Adrenal gland (tissue), 12 donors: Measurements from ENCODE around the gene WWOX. TPM values are rescaled to one million over a fixed set of nuclear protein-coding genes. Genes with fewer than 3 reads are reported as not detected.

Experiments
- DNase-seq, 7 donors: peaks; one replicate each; pipeline ENCODE4 v3.0.0-alpha.2; 2019 to 2020
- H3K27ac ChIP-seq, 5 donors: fragments of 200-600 bp; sonication (generic) in 4 of 5; 1 replicate in 3 of 5; 2 replicates in 2 of 5; pipeline versions ENCODE4 v1.5.1 to v1.8.0; 2016 to 2020; ENCODE audit warnings: mild to moderate bottlenecking in 1 of 5
- H3K27me3 ChIP-seq: fragments of 200-600 bp; 2 replicates; pipeline ENCODE4 v1.8.0; 2021
- H3K36me3 ChIP-seq, 2 donors: fragments of 200-600 bp; replicated peaks in 1 of 2; 1 replicate in 1 of 2; 2 replicates in 1 of 2; pipeline versions ENCODE4 v1.5.1 to v1.8.0; 2018 to 2022
- H3K4me1 ChIP-seq, 2 donors: fragments of 200-600 bp; replicated peaks in 1 of 2; 1 replicate in 1 of 2; 2 replicates in 1 of 2; pipeline versions ENCODE4 v1.5.1 to v1.8.0; 2018 to 2021
- H3K4me3 ChIP-seq, 4 donors: fragments of 200-600 bp; sonication (generic) in 3 of 4; one replicate each; pipeline ENCODE4 v1.5.1; 2016 to 2018
- H3K9me3 ChIP-seq, 3 donors: fragments of 200-600 bp; sonication (generic) in 1 of 3; replicated peaks in 1 of 3; 1 replicate in 2 of 3; 2 replicates in 1 of 3; pipeline versions ENCODE4 v1.5.1 to v1.8.0; 2016 to 2021
- POLR2A ChIP-seq, 2 donors: fragments of 450-650 bp; IDR thresholded peaks; one replicate each; pipeline ENCODE4 v1.6.1; 2017; ENCODE audit warnings: antibody characterized with exemption in 2 of 2, mild to moderate bottlenecking in 2 of 2, moderate library complexity in 1 of 2
- WGBS, 4 donors: extraction: QIAGEN DNeasy Blood & Tissue Kit in 2 of 4; methylation state at CpG; one replicate each; pipeline versions ENCODE4 v1.1.5 to v1.1.7; 2013 to 2017; 5-methylcytosine and 5-hydroxymethylcytosine counted together
- intact Hi-C, 2 donors: fragments of 100-400 bp; cut with DNase I; formaldehyde crosslinking; loops; one replicate each; pipeline versions ENCODE4 v1.14.1 to v1.15.0; 2022 to 2023
- polyA plus RNA-seq, 3 donors: library from polyadenylated mRNA; stranded (reverse); fragments of 200-250 nt in 2 of 3; fragments of 350-450 nt in 1 of 3; fragmentation: Illumina TruSeq in 1 of 3; extraction: RNeasy Lipid Tissue Mini Kit (QIAGEN cat#74804) in 1 of 3; gene quantifications; one replicate each; pipeline ENCODE4 v1.2.3, GENCODE V29; 2013 to 2014
- total RNA-seq, 9 donors: library from RNA; depleted of rRNA in 4 of 9; stranded (reverse); fragments of >200 nt in 4 of 9; fragments of 120-200 nt in 1 of 9; fragmentation: NEBNext Ultra II Directional in 1 of 9; extraction: Animal tissue kit (Norgen Biotek cat#: 25700) in 1 of 9; gene quantifications; one replicate each; pipeline versions ENCODE4 v1.1.0 to v1.2.4, GENCODE V29; 2013 to 2023
- TF ChIP-seq, protein P1 (sequence below), 6 experiments: fragments of 450-650 bp in 4 of 6; fragments of 200-600 bp in 2 of 6; sonication (generic) in 1 of 6; IDR thresholded peaks; 1 replicate in 5 of 6; 2 replicates in 1 of 6; pipeline versions ENCODE4 v1.5.1 to v1.8.0; 2016 to 2021; ENCODE audit warnings: antibody characterized with exemption in 6 of 6, mild to moderate bottlenecking in 2 of 6, moderate library complexity in 1 of 6
- donor health status: healthy with polysubstance abuse.
- donor health status: Bipolar disorder and iron deficiency.
- donor health status: DM: yes; HTN: yes; CAD: no.
- donor health status: DM: no; HTN: no; CAD: no.
- donor health status: DM: no; HTN: no; CAD: no.
- donor health status: DM: yes; HTN: yes; CAD: no.

Gene WWOX
- total and polyA plus RNA-seq, 12 donors: 11.8 to 74.6 (median 20.5) TPM

DNA sequence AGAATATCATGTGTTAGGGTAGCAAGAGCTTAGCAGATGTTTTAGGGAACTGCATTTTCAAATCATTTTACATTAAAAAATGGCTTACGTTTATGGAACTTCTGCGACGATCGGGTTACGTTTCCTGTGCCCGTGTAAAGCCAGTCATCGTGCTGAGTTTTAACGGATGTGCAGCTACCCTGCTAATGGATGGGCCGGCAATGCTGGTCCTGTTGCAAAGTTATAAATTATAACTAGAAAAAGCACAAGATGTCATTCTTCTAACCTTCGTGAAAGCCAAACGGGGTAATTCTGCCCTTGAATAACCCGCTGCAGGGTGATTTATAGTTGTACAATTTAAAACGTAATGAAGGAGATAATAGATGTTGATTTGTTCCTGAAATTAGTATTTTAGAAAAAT is 339.2 kb downstream of the WWOX start:
- Histone ChIP-seq H3K36me3 (no peaks in the 10 kb centered on the region), H3K9me3 (no peaks in the 10 kb centered on the region), H3K27me3 (no peaks in the 10 kb centered on the region), H3K4me3 (no peak overlapping the region), H3K27ac (no peak overlapping the region), H3K4me1 (no peaks in the 10 kb centered on the region)
- TF ChIP-seq, protein P1, sequence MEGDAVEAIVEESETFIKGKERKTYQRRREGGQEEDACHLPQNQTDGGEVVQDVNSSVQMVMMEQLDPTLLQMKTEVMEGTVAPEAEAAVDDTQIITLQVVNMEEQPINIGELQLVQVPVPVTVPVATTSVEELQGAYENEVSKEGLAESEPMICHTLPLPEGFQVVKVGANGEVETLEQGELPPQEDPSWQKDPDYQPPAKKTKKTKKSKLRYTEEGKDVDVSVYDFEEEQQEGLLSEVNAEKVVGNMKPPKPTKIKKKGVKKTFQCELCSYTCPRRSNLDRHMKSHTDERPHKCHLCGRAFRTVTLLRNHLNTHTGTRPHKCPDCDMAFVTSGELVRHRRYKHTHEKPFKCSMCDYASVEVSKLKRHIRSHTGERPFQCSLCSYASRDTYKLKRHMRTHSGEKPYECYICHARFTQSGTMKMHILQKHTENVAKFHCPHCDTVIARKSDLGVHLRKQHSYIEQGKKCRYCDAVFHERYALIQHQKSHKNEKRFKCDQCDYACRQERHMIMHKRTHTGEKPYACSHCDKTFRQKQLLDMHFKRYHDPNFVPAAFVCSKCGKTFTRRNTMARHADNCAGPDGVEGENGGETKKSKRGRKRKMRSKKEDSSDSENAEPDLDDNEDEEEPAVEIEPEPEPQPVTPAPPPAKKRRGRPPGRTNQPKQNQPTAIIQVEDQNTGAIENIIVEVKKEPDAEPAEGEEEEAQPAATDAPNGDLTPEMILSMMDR (IDR thresholded peaks at IDR 0.05): no peak
- no peak for TF ChIP-seq POLR2A (IDR thresholded peaks at IDR 0.05)
- DNase-seq: no peak
- intact Hi-C loops: no loop called here
- WGBS, 4 donors: 48 to 64% (median 55%) methylated on average over 13 of the region's 13 CpGs

DNA sequence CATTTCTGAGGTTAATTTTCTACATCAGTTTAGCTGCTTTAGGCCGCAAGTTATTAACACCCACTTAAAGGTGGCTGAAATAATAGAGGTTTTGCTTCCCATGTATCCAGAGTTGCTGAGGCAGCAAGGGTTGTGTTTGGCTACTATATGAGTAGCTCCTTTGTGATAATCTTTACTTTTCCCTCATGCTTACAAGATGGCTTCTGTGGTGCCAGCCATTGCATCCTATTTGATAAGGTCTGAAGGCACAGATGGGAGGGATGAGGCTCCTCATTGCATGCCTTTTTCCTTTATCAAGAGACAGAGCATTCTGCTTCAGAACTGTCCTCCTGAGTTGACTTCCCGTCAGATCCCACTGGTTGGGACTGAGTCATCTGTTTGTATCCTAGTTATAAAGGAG is 340.2 kb downstream of the WWOX start:
- no peaks in the 10 kb centered on the region for H3K27me3 ChIP-seq
- no peak overlapping the region for H3K27ac ChIP-seq
- DNase-seq: no peak
- no peaks in the 10 kb centered on the region for H3K36me3 ChIP-seq
- 73 to 98% (median 94%) methylated on average over 2 of the region's 2 CpGs for WGBS, 4 donors
- no peaks in the 10 kb centered on the region for H3K9me3 ChIP-seq
- H3K4me3 ChIP-seq: no peak overlapping the region
- TF ChIP-seq POLR2A (IDR thresholded peaks at IDR 0.05): no peak
- TF ChIP-seq, protein P1 (IDR thresholded peaks at IDR 0.05): no peak
- intact Hi-C loops: no loop called here
- no peaks in the 10 kb centered on the region for H3K4me1 ChIP-seq

DNA sequence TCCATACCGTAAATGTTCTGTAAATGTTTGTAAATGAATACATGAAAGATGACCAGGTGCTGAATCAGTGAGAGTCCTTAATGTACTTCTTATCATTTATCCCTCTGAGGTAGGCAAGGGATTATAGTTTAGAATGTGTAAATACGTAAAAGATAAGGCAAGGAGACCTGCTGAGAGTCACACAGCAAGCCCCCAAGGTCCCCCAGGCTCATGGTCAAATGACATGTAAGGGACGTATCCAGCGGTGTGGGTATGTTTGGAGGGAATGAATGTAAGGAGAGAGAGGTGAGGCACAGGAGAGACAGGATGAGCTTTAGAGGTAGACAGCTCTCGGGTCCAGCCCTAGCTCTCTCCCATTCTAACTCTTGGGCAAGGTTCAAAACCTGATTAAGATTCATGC is 341.8 kb downstream of the WWOX start:
- intact Hi-C loops: no loop called here
- no peak for TF ChIP-seq POLR2A (IDR thresholded peaks at IDR 0.05)
- TF ChIP-seq, protein P1 (IDR thresholded peaks at IDR 0.05): no peak
- H3K4me1 ChIP-seq: no peaks in the 10 kb centered on the region
- H3K4me3 ChIP-seq: no peak overlapping the region
- no peaks in the 10 kb centered on the region for H3K36me3 ChIP-seq
- WGBS, 4 donors: 82 to 97% (median 96%) methylated on average over 5 of the region's 5 CpGs
- no peak overlapping the region for H3K27ac ChIP-seq
- no peaks in the 10 kb centered on the region for H3K27me3 ChIP-seq
- no peaks in the 10 kb centered on the region for H3K9me3 ChIP-seq
- no peak for DNase-seq

DNA sequence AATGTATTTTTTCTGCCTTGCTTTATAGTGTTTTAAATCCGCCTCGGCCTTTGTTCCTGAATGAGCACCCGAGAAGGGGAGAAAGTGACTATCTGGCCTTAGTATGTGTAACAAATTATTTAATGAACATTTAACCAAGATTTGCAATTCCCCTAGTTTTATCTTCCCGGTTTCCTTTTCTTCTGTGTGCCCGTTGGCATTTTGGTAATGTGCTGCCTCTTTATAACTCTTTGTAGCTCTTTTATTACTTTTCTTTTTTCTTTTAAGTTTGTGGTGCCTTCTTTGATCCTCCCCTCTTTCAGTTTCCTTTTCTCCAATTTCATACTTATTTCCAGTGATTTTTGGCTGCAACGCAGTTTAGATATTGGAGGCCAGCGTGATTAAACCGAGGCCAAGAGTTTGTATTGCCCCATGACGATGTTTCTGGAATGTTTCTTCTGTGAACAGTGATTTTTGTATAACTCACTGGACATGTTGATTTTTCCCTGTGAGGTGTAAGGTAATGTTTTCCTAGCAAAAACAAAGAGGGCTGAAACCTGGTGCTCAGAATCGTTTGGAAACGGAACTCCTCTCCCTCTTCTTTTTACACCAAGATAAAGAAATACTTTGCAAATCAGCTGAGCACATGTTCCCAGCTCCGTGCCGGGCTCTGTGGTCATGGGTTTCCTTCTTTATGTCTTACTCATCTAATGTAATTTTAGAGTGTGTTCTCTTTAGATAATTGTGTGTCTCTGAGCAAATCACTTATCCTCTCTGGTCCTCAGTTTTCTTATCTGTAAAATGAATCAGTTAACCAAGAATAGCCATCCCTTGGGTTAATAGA is 344.3 kb downstream of the WWOX start:
- intact Hi-C loops: no loop called here
- H3K4me3 ChIP-seq: no peak overlapping the region
- DNase-seq: no peak
- WGBS, 4 donors: 63 to 75% (median 71%) methylated on average over 13 of the region's 13 CpGs
- no peaks in the 10 kb centered on the region for H3K4me1 ChIP-seq
- H3K27ac ChIP-seq: no peak overlapping the region
- H3K36me3 ChIP-seq: no peaks in the 10 kb centered on the region
- TF ChIP-seq POLR2A (IDR thresholded peaks at IDR 0.05): no peak
- TF ChIP-seq, protein P1 (IDR thresholded peaks at IDR 0.05): no peak
- no peaks in the 10 kb centered on the region for H3K9me3 ChIP-seq
- no peaks in the 10 kb centered on the region for H3K27me3 ChIP-seq
